ENCODE results near the gene TRPC3. TPM values are rescaled to one million over a fixed set of nuclear protein-coding genes. Genes with fewer than 3 reads are reported as not detected.

Gene TRPC3
- polyA plus RNA-seq (2014; cell fraction: cytosol; rRNA removed) = 0.07 TPM in 1 of 2 replicates, not detected in the other
- 0.03 and 0.09 TPM in 2 replicates for polyA plus RNA-seq (2014; cell fraction: nucleus; rRNA removed)

DNA sequence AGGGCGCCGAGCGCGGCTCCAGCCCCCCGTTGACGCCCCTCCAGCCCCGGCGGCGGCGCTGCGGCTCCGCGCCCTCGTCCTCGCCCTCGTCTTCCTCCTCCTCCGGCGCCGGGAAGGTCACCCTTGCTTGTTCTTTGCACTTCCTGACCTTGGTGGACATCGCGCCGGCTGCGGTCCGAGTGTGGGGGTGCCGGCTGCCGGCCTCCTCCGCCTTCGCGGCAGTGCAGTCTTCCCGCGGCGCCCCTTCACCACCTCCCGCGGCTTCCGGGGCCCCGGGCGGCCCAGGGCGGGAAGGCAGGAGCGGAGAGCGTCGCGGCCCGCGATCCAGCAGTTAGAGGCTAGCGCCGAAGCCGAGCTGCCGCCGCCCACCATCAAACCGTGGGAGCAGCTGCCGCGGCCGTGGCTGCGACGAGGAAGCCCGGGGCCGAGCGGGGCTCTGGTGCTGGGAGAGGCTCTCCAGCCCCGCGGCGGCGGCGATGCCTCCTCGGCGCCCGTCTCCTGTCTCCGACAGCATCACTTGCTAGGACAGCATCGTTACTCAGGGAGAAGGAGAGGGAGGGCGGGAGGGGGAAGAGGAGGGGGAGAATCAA, at the start of gene TRPC3:
Gene TRPC3, minus strand, starts transcription at position 540 of the 590 bp plus-strand sequence. Its CDS starts 380 bp downstream, at position 160.
- DNase-seq (ENCODE audit: low spot score) = peak; percentile 4

GRCh38 chr4:122000849-122001248, 49.0 kb upstream of the TRPC3 start:
- no peak for DNase-seq (ENCODE audit: low spot score)

DNA sequence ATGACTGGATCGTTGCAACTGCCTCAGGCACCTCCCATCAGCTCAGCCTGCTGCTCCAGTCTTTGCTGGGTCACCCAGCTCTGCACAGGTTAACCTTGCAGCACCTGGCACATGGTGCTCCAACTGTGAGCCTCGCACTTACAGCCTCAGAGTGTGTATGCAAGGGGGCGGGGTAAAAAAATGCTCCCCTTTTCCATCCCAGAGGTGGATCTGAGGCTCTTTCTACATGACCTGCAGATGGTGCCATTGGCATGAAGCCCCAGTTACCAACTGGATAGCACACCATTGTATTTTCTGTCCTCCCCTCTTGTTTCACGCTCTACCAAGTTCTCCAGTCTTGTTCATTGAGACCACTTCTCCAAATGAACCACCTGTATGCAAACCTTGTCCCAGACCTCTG, 46.2 kb upstream of the TRPC3 start:
- DNase-seq (ENCODE audit: low spot score) = no peak

DNA sequence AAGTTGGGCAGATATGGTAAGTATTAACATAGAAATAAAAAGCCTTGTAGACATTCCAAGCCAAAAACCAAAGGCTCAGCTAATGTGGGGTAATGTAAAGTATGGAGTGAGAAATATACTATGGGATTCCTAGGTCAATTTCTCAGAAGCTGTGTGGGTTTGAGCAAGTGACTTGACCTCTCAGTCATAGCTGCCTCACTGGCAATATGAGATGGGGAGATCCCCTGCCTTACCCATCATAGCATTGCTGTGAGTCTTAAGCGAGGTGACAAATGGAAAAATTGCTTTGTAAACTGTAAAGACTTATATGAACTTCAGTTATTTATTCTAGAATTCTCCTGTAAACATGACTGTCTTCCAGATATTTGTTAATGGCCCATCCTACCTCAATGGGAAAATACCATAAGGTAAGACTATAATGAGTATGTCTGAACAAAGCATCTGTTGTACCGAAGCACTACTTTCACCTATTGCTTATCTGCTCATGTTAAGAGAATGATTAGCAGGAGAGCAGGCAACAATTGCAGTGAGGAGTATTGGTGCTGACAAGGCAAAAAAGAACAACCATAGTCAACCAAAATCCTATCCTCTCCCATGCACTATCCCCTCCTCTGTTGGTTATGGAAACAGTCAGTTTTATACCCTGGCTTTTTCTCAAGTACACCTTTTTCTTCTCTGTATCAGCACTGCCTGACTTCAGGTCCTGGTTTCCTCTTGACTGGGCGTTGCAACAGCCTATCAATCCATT, 44.1 kb upstream of the TRPC3 start:
- no peak for DNase-seq (ENCODE audit: low spot score)

DNA sequence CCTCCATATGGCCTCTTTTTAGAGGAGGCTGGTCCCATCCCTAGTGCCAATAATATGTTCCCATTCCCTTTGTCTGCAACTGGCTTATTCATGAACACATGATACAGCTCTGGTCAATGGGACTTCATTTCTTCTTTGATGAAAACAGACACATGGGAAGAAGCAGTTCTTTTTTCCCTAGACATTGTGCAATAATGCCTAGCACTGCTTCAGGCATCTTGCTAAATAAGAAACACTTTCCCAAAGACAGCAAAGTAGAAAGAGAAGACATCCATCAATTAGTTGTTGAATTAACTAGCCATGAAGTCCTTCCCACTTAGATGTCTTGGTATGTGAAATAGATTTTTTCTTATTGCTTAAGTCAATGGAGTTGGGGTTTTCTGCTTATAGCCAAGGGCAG, 40.1 kb upstream of the TRPC3 start:
- DNase-seq (ENCODE audit: low spot score) = no peak

DNA sequence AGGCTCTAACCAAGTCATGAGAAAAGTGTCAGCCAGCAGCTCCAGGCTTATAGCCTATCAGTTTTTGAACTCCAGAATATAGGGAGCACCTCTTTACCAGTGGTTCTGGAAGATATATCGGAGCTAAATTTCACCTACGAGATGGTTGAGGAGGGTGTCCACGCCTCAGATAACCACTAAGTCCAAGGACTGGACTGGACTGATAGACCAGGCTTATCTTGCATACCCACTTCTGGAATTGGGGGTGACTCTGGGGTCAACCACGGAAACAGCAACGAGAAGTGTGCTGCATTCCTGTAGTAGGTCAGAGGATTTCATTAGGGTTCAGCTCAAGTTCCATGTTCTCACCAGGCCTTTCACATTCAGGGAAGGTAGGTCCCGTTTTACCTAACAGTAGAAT, 38.6 kb upstream of the TRPC3 start:
- no peak for DNase-seq (ENCODE audit: low spot score)

DNA sequence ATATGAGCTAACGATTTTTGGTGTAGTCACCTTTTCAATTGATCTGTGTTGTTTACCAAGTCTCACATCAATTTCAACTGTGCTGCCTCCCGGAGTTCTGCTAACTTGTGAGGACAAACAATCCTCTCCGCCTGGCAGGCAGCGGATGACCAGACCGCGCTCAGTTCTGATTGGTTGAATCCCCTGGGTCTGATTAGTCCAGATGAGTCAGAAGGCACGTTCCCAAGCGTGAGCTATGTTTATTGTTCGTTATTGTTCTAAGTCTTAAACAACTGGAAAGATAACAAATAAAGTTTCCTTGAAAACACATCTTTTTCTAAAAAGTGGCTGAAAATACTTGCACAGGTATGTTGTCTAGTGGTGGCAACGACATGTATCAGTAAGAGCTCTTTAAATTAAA, 37.9 kb upstream of the TRPC3 start:
- DNase-seq (ENCODE audit: low spot score) = no peak

DNA sequence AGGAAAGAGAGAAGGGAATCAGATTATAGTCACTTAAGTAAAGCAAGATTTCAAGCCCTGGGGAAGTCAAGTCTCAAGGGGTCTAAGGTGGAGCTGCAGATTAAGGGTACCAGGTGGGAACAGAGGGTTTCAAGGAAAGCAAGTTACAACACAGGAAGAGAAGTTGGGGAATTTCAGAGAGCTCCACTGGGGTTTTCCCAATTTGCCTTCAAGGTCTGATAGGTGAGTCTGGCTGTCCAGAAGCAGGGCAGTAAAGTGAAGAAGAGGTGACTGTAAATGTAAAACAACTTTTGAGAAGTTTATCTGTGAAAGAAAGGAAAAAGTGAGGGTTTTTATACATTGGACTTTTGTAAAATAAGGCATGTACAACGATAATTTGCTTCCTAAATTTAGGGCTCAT, 37.1 kb upstream of the TRPC3 start:
- DNase-seq (ENCODE audit: low spot score) = no peak

DNA sequence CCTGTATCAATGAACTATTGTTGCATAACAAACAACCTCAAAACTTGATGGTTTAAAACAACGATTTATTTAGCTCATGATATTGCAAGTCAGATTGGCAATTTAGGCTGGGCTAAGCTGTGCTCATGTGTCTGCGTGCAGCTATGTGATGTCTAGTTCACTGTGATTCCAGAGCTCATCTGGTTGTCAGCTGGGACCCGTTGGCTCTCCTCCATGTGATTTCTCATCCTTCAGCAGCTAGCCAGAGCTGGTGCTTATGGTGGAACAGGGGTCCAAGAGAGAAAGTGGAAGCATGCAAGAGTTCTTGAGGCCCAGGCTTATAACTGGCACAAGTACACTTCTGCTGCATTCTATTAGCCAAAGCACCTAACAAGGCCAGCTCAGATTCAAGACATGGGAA, 28.8 kb upstream of the TRPC3 start:
- no peak for DNase-seq (ENCODE audit: low spot score)

DNA sequence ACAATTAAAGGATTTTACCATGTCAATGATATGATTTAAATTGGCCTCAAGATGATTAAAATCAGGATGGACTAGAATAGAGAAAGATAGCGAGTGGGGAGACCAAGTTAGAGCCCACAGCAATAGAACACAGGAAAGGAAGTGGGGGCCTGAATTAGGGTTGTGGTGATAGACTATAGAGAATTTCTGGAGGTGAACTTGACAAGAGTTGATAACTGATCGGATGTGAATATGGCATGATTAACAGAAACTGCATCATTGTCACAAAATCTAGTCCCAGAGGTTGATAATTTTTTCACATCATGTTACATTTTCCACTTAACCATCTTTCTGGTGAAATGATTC, 26.3 kb upstream of the TRPC3 start:
- DNase-seq (ENCODE audit: low spot score) = no peak

DNA sequence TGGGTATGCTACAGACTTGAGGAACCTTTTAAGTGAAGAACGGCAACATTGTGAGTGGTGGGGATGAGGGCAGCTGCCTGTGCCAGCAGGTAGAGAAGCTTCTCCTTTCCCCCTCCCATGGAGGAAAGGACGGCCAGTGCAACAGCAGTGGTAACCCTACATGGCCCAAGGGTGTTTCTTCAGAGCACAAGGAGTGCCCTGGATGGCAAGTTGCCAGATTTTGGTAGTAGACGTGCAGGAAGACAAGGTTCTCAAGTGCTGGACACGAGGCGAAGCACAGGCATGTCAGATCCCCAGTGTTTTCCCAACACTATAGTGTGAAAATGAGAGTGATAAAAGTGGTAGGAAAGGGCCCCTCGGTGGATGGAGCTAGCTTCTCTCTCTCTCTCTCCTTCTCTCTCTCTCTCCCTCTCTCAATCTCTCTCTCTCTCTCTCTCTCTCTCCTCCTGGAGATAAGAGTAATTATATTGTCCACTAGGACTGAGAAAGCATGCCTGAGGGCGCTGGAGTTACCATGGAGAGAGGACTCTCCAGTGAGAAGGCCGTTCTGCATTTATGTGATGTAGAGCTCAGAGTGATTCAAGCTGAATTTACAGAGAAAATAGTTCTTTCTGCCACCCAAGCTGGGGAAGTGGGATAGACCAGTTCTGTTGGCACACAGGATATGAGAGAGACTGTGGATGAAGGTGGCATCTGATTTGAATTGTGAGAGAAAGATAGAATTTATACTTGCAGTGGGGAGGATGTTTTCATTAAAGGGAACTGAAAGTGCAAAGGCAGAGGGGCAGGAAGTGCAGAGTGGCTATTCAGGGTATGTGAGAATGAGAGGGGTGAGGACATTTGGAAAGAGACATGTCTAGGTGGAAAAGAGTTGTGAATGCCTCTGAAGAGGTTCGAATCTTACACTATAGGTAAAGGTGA, 25.7 kb upstream of the TRPC3 start:
- no peak for DNase-seq (ENCODE audit: low spot score)

DNA sequence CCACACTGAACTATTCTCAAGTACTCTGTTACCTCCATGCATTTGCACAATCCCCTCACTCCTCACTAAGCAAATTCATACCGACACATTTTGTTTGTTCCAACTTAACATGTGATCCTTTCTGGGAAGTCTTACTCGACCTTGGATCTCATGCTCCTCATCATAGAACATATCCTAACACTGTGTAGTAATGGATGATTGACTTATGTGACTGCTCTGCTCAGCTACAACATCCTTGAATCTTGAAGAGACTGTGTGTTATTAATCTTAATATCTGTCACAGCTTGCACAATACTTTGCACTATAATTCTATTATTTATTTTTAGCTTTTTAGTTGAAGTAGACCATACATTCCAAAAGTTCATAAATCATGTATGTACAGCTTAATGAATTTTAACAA, 23.9 kb upstream of the TRPC3 start:
- DNase-seq (ENCODE audit: low spot score) = no peak

DNA sequence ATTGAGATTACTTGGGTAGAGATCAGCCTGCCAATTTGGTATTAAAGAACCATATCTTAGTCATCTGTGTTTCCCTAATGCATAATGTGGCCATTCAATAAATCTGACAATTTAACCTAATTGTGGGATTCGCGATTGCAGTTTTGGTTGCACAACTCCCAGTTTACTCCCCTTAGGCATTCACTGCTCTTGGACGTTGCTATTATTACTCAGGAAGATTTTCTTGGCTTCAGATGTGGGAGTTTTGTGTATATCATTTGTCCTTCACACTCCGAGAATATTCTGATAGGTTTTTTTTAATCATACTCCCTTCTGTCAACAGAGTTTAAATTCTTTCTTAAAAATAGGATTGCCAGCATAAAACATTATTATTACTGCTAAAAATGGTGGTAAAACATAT, 22.0 kb upstream of the TRPC3 start:
- DNase-seq (ENCODE audit: low spot score) = no peak

- no peak for DNase-seq (ENCODE audit: low spot score)
Observed at GRCh38 chr4:121968859-121969258, 17.0 kb upstream of the TRPC3 start.

DNA sequence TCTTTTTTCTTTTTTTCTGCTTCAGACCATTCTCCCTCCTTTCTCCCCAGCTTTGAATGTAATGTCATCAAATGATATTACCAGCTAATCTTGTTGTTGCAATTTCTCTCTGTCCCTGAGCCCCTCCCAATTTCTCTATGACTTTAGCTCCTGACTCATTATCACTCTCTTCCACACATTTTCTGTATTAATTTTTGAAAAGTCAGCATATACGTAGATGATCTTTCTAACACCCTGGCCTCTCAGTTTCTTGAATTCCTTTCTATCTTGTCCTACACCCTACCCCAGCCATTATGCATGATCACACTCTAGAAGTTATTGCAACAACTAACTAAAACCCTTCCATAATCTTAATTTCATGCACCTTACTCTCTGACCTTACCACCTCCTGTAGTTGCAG, 13.1 kb upstream of the TRPC3 start:
- no peak for DNase-seq (ENCODE audit: low spot score)

DNA sequence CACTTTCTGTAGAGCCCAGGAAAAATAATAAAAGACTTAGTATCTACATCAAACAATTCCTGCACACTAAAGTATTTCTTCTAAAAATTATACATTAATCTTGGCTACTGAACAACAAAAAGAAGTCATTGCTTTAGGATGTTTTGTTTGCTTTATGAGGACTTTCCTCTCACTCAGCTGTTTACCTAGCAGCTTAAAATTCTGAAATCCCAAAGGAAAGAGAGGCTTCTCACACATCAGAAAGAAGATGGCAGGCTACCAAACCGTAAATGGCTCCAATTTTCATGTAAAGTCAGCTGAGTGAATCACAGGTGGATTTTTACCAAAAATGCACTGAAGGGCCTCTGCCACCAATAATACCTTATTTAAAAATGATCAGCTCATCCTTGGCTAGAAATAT, 9.0 kb upstream of the TRPC3 start:
- no peak for DNase-seq (ENCODE audit: low spot score)

GRCh38 chr4:121958777-121959176, 6.9 kb upstream of the TRPC3 start:
- no peak for DNase-seq (ENCODE audit: low spot score)

- no peak for DNase-seq (ENCODE audit: low spot score)
Observed at GRCh38 chr4:121957266-121957665, 5.4 kb upstream of the TRPC3 start.

DNA sequence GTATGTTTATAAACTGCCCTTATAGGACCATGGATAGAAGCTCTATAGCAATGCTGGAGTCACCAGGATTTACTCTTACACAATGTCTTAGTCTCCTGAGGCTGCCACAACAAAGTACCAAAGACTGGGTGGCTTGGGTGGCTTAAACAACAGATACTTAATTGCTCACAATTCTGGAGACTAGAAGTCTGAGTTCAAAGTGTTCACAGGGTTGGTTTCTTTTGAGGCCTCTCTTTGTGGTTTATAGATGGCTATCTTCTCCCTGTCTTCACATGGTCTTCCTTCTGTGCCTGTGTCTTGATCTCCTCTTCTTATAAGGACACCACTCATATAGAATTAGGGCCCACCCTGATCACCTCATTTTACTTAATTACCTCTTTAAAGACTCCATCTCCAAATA, 2.0 kb upstream of the TRPC3 start:
- DNase-seq (ENCODE audit: low spot score) = no peak

DNA sequence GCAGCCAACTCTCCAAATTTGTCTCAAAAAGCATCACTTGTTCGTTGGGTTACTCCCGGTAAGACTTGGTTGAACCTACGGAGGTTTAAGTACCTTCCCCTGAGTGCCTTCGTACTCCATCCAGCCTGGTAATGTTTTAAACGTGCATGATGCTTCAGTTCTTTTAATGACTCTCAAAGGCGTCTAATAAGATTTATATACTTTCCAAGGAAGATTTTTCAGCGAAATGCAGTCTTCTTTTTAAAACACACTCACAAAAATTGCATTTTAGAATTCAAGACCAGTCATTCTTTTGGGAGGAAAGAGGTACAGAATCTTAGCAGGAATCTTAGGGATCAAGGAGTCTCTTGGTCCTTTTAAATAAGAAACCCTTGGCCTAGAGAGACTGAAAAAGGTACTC, 430 bp upstream of the TRPC3 start:
- no peak for DNase-seq (ENCODE audit: low spot score)

GRCh38 chr4:121950680-121951520, 960 bp downstream of the TRPC3 start:
- DNase-seq (ENCODE audit: low spot score) = no peak
